ENCODE results near the gene PCDHGB2. TPM values are rescaled to one million over a fixed set of nuclear protein-coding genes. Genes with fewer than 3 reads are reported as not detected.
"Not testable (repeated sequence)": the region's sequence is repeated elsewhere in the genome, so short reads cannot be mapped to it uniquely, and the experiment has no call there.

Gene PCDHGB2
- total RNA-seq, 2 donors from 2014 or later = 5.2 to 6.7 TPM

DNA sequence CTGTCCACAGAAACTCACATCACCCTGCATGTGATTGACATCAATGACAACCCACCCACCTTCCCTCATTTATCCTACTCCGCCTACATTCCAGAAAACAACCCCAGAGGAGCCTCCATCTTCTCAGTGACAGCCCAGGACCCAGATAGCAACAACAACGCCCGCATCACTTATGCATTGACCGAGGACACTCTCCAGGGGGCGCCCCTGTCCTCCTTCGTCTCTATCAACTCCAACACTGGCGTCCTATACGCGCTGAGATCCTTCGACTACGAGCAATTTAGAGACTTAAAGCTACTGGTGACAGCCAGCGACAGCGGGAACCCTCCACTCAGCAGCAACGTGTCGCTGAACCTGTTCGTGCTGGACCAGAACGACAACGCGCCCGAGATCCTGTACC is 14.5 kb upstream of the PCDHGB2 start:
- no peaks in the 10 kb centered on the region for H3K27me3 ChIP-seq
- no peak overlapping the region for H3K4me3 ChIP-seq
- H3K4me1 ChIP-seq = no peaks in the 10 kb centered on the region
- peaks cover 19 to 79% of the 10 kb centered on the region in 2 donors for H3K9me3 ChIP-seq
- TF ChIP-seq, protein P1, sequence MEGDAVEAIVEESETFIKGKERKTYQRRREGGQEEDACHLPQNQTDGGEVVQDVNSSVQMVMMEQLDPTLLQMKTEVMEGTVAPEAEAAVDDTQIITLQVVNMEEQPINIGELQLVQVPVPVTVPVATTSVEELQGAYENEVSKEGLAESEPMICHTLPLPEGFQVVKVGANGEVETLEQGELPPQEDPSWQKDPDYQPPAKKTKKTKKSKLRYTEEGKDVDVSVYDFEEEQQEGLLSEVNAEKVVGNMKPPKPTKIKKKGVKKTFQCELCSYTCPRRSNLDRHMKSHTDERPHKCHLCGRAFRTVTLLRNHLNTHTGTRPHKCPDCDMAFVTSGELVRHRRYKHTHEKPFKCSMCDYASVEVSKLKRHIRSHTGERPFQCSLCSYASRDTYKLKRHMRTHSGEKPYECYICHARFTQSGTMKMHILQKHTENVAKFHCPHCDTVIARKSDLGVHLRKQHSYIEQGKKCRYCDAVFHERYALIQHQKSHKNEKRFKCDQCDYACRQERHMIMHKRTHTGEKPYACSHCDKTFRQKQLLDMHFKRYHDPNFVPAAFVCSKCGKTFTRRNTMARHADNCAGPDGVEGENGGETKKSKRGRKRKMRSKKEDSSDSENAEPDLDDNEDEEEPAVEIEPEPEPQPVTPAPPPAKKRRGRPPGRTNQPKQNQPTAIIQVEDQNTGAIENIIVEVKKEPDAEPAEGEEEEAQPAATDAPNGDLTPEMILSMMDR (IDR thresholded peaks at IDR 0.05) = no peak
- H3K27ac ChIP-seq = no peak overlapping the region
- no peaks in the 10 kb centered on the region for H3K36me3 ChIP-seq
- no peak for DNase-seq (ENCODE audit: low spot score)

DNA sequence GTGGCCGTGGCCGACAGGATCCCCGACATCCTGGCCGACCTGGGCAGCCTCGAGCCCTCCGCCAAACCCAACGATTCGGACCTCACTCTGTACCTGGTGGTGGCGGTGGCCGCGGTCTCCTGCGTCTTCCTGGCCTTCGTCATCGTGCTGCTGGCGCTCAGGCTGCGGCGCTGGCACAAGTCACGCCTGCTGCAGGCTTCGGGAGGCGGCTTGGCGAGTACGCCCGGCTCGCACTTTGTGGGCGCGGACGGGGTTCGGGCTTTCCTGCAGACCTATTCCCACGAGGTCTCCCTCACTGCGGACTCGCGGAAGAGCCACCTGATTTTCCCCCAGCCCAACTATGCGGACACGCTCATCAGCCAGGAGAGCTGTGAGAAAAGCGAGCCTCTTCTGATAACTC is 13.8 kb upstream of the PCDHGB2 start:
- not testable (repeated sequence) for H3K27me3 ChIP-seq; H3K36me3 ChIP-seq; H3K4me1 ChIP-seq; H3K4me3 ChIP-seq; H3K27ac ChIP-seq; DNase-seq (ENCODE audit: low spot score)
- H3K9me3 ChIP-seq = peaks cover 19 to 82% of the 10 kb centered on the region in 2 donors

DNA sequence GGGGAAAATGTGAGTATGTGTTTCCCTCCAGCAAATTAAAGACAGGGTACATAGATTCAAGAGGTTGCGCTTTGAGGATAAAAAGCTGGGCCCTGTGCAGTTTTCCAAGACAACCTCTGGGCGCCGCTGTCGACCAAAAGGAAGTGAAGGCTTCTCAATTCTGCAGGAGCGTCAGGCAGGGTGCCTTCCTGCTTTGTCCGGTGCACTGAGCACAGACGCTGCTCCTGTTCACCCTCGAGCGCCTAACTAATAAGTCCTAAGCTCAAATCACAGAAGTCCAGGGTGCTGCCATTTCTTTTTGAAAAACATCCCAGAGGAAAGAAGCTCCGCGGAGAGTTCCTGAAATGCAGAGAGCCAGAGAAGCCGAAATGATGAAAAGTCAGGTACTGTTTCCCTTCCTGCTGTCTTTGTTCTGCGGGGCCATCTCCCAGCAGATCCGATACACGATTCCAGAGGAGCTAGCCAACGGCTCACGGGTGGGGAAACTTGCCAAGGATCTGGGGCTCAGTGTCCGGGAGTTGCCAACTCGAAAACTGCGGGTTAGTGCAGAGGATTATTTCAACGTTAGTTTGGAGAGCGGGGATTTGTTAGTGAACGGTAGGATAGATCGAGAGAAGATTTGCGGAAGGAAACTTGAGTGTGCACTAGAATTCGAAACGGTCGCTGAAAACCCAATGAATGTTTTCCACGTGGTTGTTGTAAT is 9.7 kb upstream of the PCDHGB2 start, which contains the start of gene PCDHGB1:
Gene PCDHGB1, plus strand, starts transcription at position 183 of the 703 bp plus-strand sequence. Its CDS starts 162 bp downstream, at position 345.
- Histone ChIP-seq H3K36me3 (no peaks in the 10 kb centered on the region), H3K4me3 (peak within 1 kb of the TSS in 1 of 2 donors; percentile 21), H3K27ac (no peak within 1 kb of the TSS), H3K9me3 (peaks cover 10 to 84% of the 10 kb centered on the region in 2 donors), H3K27me3 (no peaks in the 10 kb centered on the region), H3K4me1 (no peaks in the 10 kb centered on the region)
- TF ChIP-seq, protein P1 (IDR thresholded peaks at IDR 0.05) = peak; percentile 11 to 66
- DNase-seq (ENCODE audit: low spot score) = no peak

DNA sequence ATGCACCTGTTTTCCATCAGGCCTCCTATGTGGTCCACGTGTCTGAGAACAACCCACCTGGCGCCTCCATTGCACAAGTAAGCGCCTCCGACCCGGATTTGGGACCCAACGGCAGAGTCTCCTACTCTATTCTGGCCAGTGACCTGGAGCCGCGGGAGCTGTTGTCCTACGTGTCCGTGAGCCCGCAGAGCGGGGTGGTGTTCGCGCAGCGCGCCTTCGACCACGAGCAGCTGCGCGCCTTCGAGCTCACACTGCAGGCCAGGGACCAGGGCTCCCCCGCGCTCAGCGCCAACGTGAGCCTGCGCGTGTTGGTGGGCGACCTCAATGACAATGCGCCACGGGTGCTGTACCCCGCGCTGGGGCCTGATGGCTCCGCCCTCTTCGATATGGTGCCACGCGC is 8.2 kb upstream of the PCDHGB2 start:
- no peak overlapping the region for H3K4me3 ChIP-seq
- DNase-seq (ENCODE audit: low spot score) = no peak
- peaks cover 4 to 91% of the 10 kb centered on the region in 2 donors for H3K9me3 ChIP-seq
- H3K4me1 ChIP-seq = no peaks in the 10 kb centered on the region
- no peak overlapping the region for H3K27ac ChIP-seq
- H3K27me3 ChIP-seq = no peaks in the 10 kb centered on the region
- H3K36me3 ChIP-seq = no peaks in the 10 kb centered on the region
- TF ChIP-seq, protein P1 (IDR thresholded peaks at IDR 0.05) = no peak

DNA sequence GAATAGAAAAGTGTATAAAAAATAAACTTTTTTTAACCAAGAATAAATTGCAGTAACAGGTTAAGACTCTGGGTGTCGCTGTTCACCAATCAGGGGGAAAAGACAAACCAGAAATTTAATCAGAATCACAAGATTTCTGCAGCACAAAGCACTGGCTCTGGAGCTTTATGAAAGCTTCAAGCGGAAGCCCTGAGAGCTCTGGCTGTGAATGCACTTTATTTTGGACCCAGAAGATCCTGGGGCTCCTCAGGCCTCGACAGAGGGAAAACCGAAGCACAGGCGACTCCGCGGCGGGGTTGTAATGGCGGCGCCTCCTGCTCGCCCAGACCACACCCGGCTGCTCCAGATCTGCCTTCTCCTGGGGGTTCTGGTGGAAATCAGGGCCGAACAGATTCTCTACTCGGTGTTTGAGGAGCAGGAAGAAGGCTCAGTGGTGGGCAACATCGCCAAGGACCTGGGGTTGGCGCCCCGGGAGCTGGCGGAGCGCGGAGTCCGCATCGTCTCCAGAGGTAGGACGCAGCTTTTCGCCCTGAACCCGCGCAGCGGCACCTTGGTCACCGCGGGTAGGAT is 4.8 kb upstream of the PCDHGB2 start, which contains the start of gene PCDHGA4:
Gene PCDHGA4, plus strand, starts transcription at position 122 of the 570 bp plus-strand sequence. Its CDS starts 87 bp downstream, at position 209.
- peak within 1 kb of the TSS in 1 of 2 donors; percentile 38 for H3K27ac ChIP-seq
- TF ChIP-seq, protein P1 (IDR thresholded peaks at IDR 0.05) = peak in 1 of 2 donors; percentile 67
- no peaks in the 10 kb centered on the region for H3K27me3 ChIP-seq
- peaks cover 0 to 97% of the 10 kb centered on the region in 2 donors for H3K9me3 ChIP-seq
- no peaks in the 10 kb centered on the region for H3K4me1 ChIP-seq
- peak within 1 kb of the TSS; percentile 28 to 43 for H3K4me3 ChIP-seq
- no peaks in the 10 kb centered on the region for H3K36me3 ChIP-seq
- DNase-seq (ENCODE audit: low spot score) = no peak

DNA sequence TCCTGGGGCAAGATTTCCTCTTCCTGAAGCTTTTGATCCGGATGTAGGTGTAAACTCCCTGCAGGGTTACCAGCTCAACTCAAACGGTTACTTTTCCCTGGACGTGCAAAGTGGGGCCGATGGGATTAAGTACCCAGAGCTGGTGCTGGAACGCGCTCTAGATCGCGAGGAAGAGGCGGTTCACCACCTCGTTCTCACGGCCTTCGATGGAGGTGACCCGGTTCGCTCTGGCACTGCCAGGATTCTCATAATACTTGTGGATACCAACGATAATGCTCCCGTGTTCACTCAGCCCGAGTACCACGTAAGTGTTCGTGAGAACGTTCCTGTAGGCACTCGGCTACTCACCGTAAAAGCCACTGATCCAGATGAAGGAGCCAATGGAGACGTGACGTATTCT is 4.2 kb upstream of the PCDHGB2 start:
- no peaks in the 10 kb centered on the region for H3K36me3 ChIP-seq
- TF ChIP-seq, protein P1 (IDR thresholded peaks at IDR 0.05) = no peak
- H3K9me3 ChIP-seq = peaks cover 0 to 97% of the 10 kb centered on the region in 2 donors
- H3K27me3 ChIP-seq = no peaks in the 10 kb centered on the region
- no peak overlapping the region for H3K27ac ChIP-seq
- no peaks in the 10 kb centered on the region for H3K4me1 ChIP-seq
- H3K4me3 ChIP-seq = peak overlapping the region in 1 of 2 donors; percentile 43
- no peak for DNase-seq (ENCODE audit: low spot score)
